Measurements from ENCODE around the gene CDC42EP3. TPM values are rescaled to one million over a fixed set of nuclear protein-coding genes. Genes with fewer than 3 reads are reported as not detected.

The CDC42EP3 gene
- total and polyA plus RNA-seq, 9 donors: 12.0 to 82.7 (median 27.6) TPM

GRCh38 chr2:37618326-37618725 is 53.1 kb downstream of the CDC42EP3 start:
- Histone ChIP-seq H3K27ac (no peak overlapping the region), H3K4me1 (ENCODE audit: insufficient read depth) (peaks cover 8% of the 10 kb centered on the region), H3K27me3 (no peaks in the 10 kb centered on the region), H3K4me3 (no peak overlapping the region), H3K9me3 (no peaks in the 10 kb centered on the region), H3K36me3 (no peaks in the 10 kb centered on the region)
- WGBS, 3 donors: 90 to 97% (median 91%) methylated on average over 3 of the region's 3 CpGs
- intact Hi-C loops (cut with DNase I): loop anchor here in 1 of 4 donors (10.0 kb wide), 1 partner anchor 216 kb away; no protein-coding TSS in a partner anchor
- no peak for TF ChIP-seq CTCF (IDR thresholded peaks at IDR 0.05)
- no peak for TF ChIP-seq EP300 (IDR thresholded peaks at IDR 0.05)
- TF ChIP-seq POLR2A (IDR thresholded peaks at IDR 0.05): no peak
- DNase-seq: no peak

DNA sequence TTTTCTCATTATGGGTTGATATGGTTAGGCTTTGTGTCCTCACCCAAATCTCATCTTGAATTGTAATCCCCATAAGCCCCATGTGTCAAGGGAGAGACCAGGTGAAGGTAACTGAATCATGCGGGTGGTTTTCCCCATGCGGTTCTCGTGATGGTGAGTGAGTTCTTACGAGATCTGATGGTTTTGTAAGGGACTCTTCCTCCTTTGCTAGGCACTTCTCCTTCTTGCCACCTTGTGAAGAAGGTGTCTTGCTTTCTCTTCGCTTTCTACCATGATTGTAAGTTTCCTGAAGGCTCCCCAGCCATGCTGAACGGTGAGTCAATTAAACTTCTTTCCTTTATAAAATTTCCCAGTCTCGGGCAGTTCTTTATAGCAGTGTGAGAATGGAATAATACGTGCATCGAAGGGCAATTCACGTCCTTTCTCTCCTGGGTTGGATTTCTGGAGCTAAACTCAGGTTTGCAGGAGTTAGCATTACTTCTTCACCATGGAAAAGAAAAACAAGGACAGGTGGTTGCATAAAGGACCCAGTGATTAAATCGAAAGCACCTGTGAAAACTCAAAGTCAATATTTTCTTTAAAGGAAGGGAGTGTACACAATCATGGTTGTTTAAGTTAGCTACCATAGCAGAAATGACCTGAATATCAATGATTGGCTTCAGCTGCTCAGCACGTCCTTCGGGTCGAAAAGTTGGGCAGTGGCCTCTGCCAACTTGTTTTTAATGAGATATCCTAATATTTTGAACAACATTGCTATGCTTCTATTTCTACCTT is 54.1 kb downstream of the CDC42EP3 start:
- 80 to 88% (median 84%) methylated on average over 14 of the region's 14 CpGs for WGBS, 3 donors
- Histone ChIP-seq H3K36me3 (no peaks in the 10 kb centered on the region), H3K9me3 (no peaks in the 10 kb centered on the region), H3K27me3 (no peaks in the 10 kb centered on the region), H3K27ac (no peak overlapping the region), H3K4me1 (ENCODE audit: insufficient read depth) (peaks cover 12% of the 10 kb centered on the region), H3K4me3 (no peak overlapping the region)
- no peak for DNase-seq
- intact Hi-C loops (cut with DNase I): loop anchor here in 1 of 4 donors (10.0 kb wide), 1 partner anchor 217 kb away; no protein-coding TSS in a partner anchor
- TF ChIP-seq POLR2A (IDR thresholded peaks at IDR 0.05) (no peak), EP300 (IDR thresholded peaks at IDR 0.05) (no peak), CTCF (IDR thresholded peaks at IDR 0.05) (no peak)

GRCh38 chr2:37616677-37617005 is 54.8 kb downstream of the CDC42EP3 start:
- no peak for DNase-seq
- WGBS, 3 donors: 8 to 31% (median 17%) methylated on average over 2 of the region's 2 CpGs
- Histone ChIP-seq H3K27ac (no peak overlapping the region), H3K4me1 (ENCODE audit: insufficient read depth) (peaks cover 16% of the 10 kb centered on the region), H3K27me3 (no peaks in the 10 kb centered on the region), H3K4me3 (no peak overlapping the region), H3K9me3 (no peaks in the 10 kb centered on the region), H3K36me3 (no peaks in the 10 kb centered on the region)
- intact Hi-C loops (cut with DNase I): loop anchor here in 1 of 4 donors (10.0 kb wide), 1 partner anchor 218 kb away; no protein-coding TSS in a partner anchor
- TF ChIP-seq CTCF (IDR thresholded peaks at IDR 0.05) (no peak), POLR2A (IDR thresholded peaks at IDR 0.05) (no peak), EP300 (IDR thresholded peaks at IDR 0.05) (no peak)

GRCh38 chr2:37615804-37616676 is 55.4 kb downstream of the CDC42EP3 start:
- H3K4me1 ChIP-seq (ENCODE audit: insufficient read depth): peaks cover 16% of the 10 kb centered on the region
- no peaks in the 10 kb centered on the region for H3K36me3 ChIP-seq
- no peak overlapping the region for H3K4me3 ChIP-seq
- no peak overlapping the region for H3K27ac ChIP-seq
- intact Hi-C loops (cut with DNase I): loop anchor here in 1 of 4 donors (10.0 kb wide), 1 partner anchor 219 kb away; no protein-coding TSS in a partner anchor
- H3K9me3 ChIP-seq: no peaks in the 10 kb centered on the region
- WGBS, 3 donors: 64 to 73% (median 72%) methylated on average over 6 of the region's 6 CpGs
- H3K27me3 ChIP-seq: no peaks in the 10 kb centered on the region
- no peak for DNase-seq
- no peak for TF ChIP-seq POLR2A (IDR thresholded peaks at IDR 0.05)
